HEK293T (cell line): ENCODE results near the gene DCX.
"Not testable (repeated sequence)": the region's sequence is repeated elsewhere in the genome, so short reads cannot be mapped to it uniquely, and the experiment has no call there.

Experiments used
- CTCF ChIA-PET: fragments of 350-600 bp; formaldehyde crosslinking; extraction: SDS; loops from one replicate; lab custom pipeline; 2021; ENCODE audit warnings: antibody characterized with exemption, inconsistent platforms; lab: Yijun Ruan, JAX
- POLR2A ChIA-PET: fragments of 350-600 bp; formaldehyde crosslinking; extraction: SDS; loops from one replicate; lab custom pipeline; 2020; ENCODE audit warnings: antibody characterized with exemption, inconsistent platforms; lab: Yijun Ruan, JAX
- DNase-seq: peaks from one replicate; pipeline ENCODE4 v3.0.0; 2012; ENCODE audit warnings: mixed read lengths; ENCODE audit errors: extremely low spot score
- ARNT ChIP-seq: fragments of 450-650 bp; IDR thresholded peaks from 2 replicates; pipeline ENCODE4 v1.6.1; 2017; ENCODE audit warnings: mild to moderate bottlenecking
- BHLHE40 ChIP-seq: fragments of 450-650 bp; IDR thresholded peaks from 2 replicates; pipeline ENCODE4 v1.6.1; 2016; ENCODE audit warnings: mild to moderate bottlenecking, moderate library complexity, borderline replicate concordance
- CTBP1 ChIP-seq: fragments of 450-650 bp; IDR thresholded peaks from 2 replicates; pipeline ENCODE4 v1.6.1; 2016; ENCODE audit warnings: borderline replicate concordance
- ELF4 ChIP-seq: fragments of 450-650 bp; IDR thresholded peaks from 2 replicates; pipeline ENCODE4 v1.6.1; 2017; ENCODE audit warnings: antibody characterized with exemption
- FOXA1 ChIP-seq: fragments of 450-650 bp; IDR thresholded peaks from 2 replicates; pipeline ENCODE4 v1.6.1; 2016; ENCODE audit warnings: mild to moderate bottlenecking
- FOXK2 ChIP-seq: fragments of 450-650 bp; IDR thresholded peaks from 2 replicates; pipeline ENCODE4 v1.6.1; 2016; ENCODE audit warnings: mild to moderate bottlenecking
- FOXM1 ChIP-seq: fragments of 450-650 bp; IDR thresholded peaks from 2 replicates; pipeline ENCODE4 v1.6.1; 2017; ENCODE audit warnings: mild to moderate bottlenecking, borderline replicate concordance
- HDGF ChIP-seq: fragments of 450-650 bp; IDR thresholded peaks from 2 replicates; pipeline ENCODE4 v1.6.1; 2017; ENCODE audit warnings: antibody characterized with exemption, borderline replicate concordance
- L3MBTL2 ChIP-seq: fragments of 450-650 bp; conservative IDR thresholded peaks from 2 replicates; pipeline ENCODE4 v1.6.1; 2016; ENCODE audit warnings: mild to moderate bottlenecking
- LEF1 ChIP-seq: fragments of 450-650 bp; IDR thresholded peaks from 2 replicates; pipeline ENCODE4 v1.6.1; 2017; ENCODE audit warnings: mild to moderate bottlenecking, borderline replicate concordance
- NFRKB ChIP-seq: fragments of 450-650 bp; IDR thresholded peaks from 2 replicates; pipeline ENCODE4 v1.6.1; 2016; ENCODE audit warnings: mild to moderate bottlenecking, moderate library complexity
- PKNOX1 ChIP-seq: fragments of 450-650 bp; IDR thresholded peaks from 2 replicates; pipeline ENCODE4 v1.6.1; 2016
- SP1 ChIP-seq: fragments of 450-650 bp; IDR thresholded peaks from 2 replicates; pipeline ENCODE4 v1.6.1; 2017
- SUZ12 ChIP-seq: fragments of 450-650 bp; IDR thresholded peaks from 2 replicates; pipeline ENCODE4 v1.6.1; 2016; ENCODE audit warnings: mild to moderate bottlenecking
- TARDBP ChIP-seq: fragments of 450-650 bp; IDR thresholded peaks from 2 replicates; pipeline ENCODE4 v1.6.1; 2016
- ZNF384 ChIP-seq: fragments of 450-650 bp; IDR thresholded peaks from 2 replicates; pipeline ENCODE4 v1.6.1; 2016

Gene DCX

GRCh38 chrX:111349934-111350333 lies 62.1 kb downstream of the DCX start:
- CTCF ChIA-PET, result interaction anchor here (0.6 kb wide), 1 partner anchor 250 kb away, joined by 3 read pairs; no protein-coding TSS in a partner anchor
- no peak for DNase-seq
- no peak for TF ChIP-seq BHLHE40
- no peak for TF ChIP-seq LEF1
- no peak for TF ChIP-seq NFRKB
- no peak for TF ChIP-seq ELF4
- no peak for TF ChIP-seq CTBP1
- no peak for TF ChIP-seq FOXK2
- no peak for TF ChIP-seq ARNT
- no peak for TF ChIP-seq PKNOX1
- no peak for TF ChIP-seq ZNF384
- no peak for TF ChIP-seq TARDBP
- TF ChIP-seq L3MBTL2, result no peak
- TF ChIP-seq FOXM1, result no peak
- no peak for TF ChIP-seq SP1
- no peak for TF ChIP-seq SUZ12
- TF ChIP-seq FOXA1, result no peak
- TF ChIP-seq HDGF, result no peak
- POLR2A ChIA-PET, result no interaction called here

- ChIA-PET CTCF (no interaction called here), POLR2A (no interaction called here)
- no peak for DNase-seq
- TF ChIP-seq NFRKB, result no peak
- no peak for TF ChIP-seq PKNOX1
- no peak for TF ChIP-seq FOXK2
- no peak for TF ChIP-seq ZNF384
- no peak for TF ChIP-seq SP1
- TF ChIP-seq FOXA1, result no peak
- no peak for TF ChIP-seq CTBP1
- no peak for TF ChIP-seq LEF1
These were observed 62.9 kb downstream of the DCX start for GRCh38 chrX:111349101-111349500.

GRCh38 chrX:111348429-111348828 lies 63.6 kb downstream of the DCX start:
- TF ChIP-seq SUZ12 (no peak), SP1 (no peak), PKNOX1 (no peak), FOXK2 (no peak), L3MBTL2 (no peak), LEF1 (no peak)
- CTCF ChIA-PET, result no interaction called here
- POLR2A ChIA-PET, result no interaction called here
- DNase-seq, result no peak

- POLR2A ChIA-PET, CTCF ChIA-PET, DNase-seq: not testable (repeated sequence)
These were observed 65.8 kb downstream of the DCX start for GRCh38 chrX:111346150-111346549.

- TF ChIP-seq FOXK2 (no peak), FOXA1 (no peak), ARNT (no peak), SUZ12 (no peak), NFRKB (no peak), TARDBP (no peak), BHLHE40 (no peak), ELF4 (no peak), HDGF (no peak)
- CTCF ChIA-PET, result no interaction called here
- no peak for DNase-seq
- POLR2A ChIA-PET, result no interaction called here
These were observed 71.9 kb downstream of the DCX start for GRCh38 chrX:111340054-111340453.

GRCh38 chrX:111339212-111339611 lies 72.8 kb downstream of the DCX start:
- TF ChIP-seq NFRKB (no peak), HDGF (no peak), ELF4 (no peak), ZNF384 (no peak), FOXM1 (no peak)
- DNase-seq, result no peak
- ChIA-PET POLR2A (no interaction called here), CTCF (interaction anchor here (0.7 kb wide), 1 partner anchor 37 kb away, joined by 3 read pairs; no protein-coding TSS in a partner anchor)

- no peak for TF ChIP-seq TARDBP
- TF ChIP-seq L3MBTL2, result no peak
- TF ChIP-seq NFRKB, result no peak
- TF ChIP-seq CTBP1, result no peak
- no peak for TF ChIP-seq ELF4
- no peak for TF ChIP-seq PKNOX1
- no peak for TF ChIP-seq ARNT
- TF ChIP-seq SP1, result no peak
- no peak for TF ChIP-seq HDGF
- no peak for TF ChIP-seq SUZ12
- no peak for TF ChIP-seq FOXA1
- TF ChIP-seq ZNF384, result no peak
- no peak for TF ChIP-seq FOXM1
- no peak for TF ChIP-seq FOXK2
- TF ChIP-seq BHLHE40, result no peak
- TF ChIP-seq LEF1, result no peak
These were observed 73.8 kb downstream of the DCX start for GRCh38 chrX:111338095-111338698.

More at GRCh38 chrX:111338095-111338698, 73.8 kb downstream of the DCX start:
- CTCF ChIA-PET, result interaction anchor here (0.7 kb wide), 1 partner anchor 62 kb away, joined by 10 read pairs; no protein-coding TSS in a partner anchor
- POLR2A ChIA-PET, result no interaction called here
- no peak for DNase-seq
